HEK293 (cell line): ENCODE measurements around the gene GALNT9.

Experiments used
- CTCF ChIA-PET: fragments of 350-600 bp; formaldehyde crosslinking; extraction: SDS; loops from one replicate; lab custom pipeline; 2021; ENCODE audit warnings: antibody characterized with exemption; lab: Yijun Ruan, JAX
- POLR2A ChIA-PET: fragments of 300-600 bp; formaldehyde crosslinking; extraction: SDS; loops from one replicate; lab custom pipeline; 2020; ENCODE audit warnings: antibody characterized with exemption, inconsistent platforms; lab: Yijun Ruan, JAX
- H3K27ac ChIP-seq: fragments of 200-500 bp; sonication (Bioruptor generic); 2 replicates; pipeline ENCODE4 v1.5.1; 2014; ENCODE audit warnings: low read depth, low read length, control low read depth, inconsistent platforms; ENCODE audit errors: extremely low read depth
- H3K36me3 ChIP-seq, 2 experiments: fragments of 200-500 bp in 1 of 2; sonication (Bioruptor generic) in 1 of 2; 1 replicate in 1 of 2; 2 replicates in 1 of 2; pipeline ENCODE4 v1.5.1; 2014 to 2017; ENCODE audit warnings: inconsistent platforms in 2 of 2, low read length in 2 of 2; ENCODE audit not compliant: control insufficient read depth in 2 of 2, insufficient read depth in 1 of 2
- H3K4me1 ChIP-seq: fragments of 200-500 bp; sonication (Bioruptor generic); 2 replicates; pipeline ENCODE4 v1.5.1; 2014; ENCODE audit warnings: mild to moderate bottlenecking, low read length, inconsistent platforms; ENCODE audit not compliant: control insufficient read depth, insufficient read depth
- H3K4me3 ChIP-seq: 2 replicates; pipeline ENCODE4 v1.5.1; 2011; ENCODE audit warnings: low read depth, mild to moderate bottlenecking, control low read depth, low read length, moderate library complexity
- H3K9me3 ChIP-seq: fragments of 200-500 bp; sonication (Bioruptor generic); 2 replicates; pipeline ENCODE4 v1.5.1; 2014; ENCODE audit warnings: low read depth, low read length, inconsistent platforms; ENCODE audit not compliant: control insufficient read depth, insufficient read depth
- BCL11B ChIP-seq: fragments of 450-650 bp; formaldehyde crosslinking; IDR thresholded peaks from 2 replicates; pipeline ENCODE4 v1.5.1; 2016; ENCODE audit warnings: low read depth, missing biosample characterization, missing genetic modification characterization
- KLF9 ChIP-seq: fragments of 450-650 bp; formaldehyde crosslinking; IDR thresholded peaks from 2 replicates; pipeline ENCODE4 v1.5.1; 2016; ENCODE audit warnings: missing biosample characterization, missing genetic modification characterization, low read depth
- PRDM1 ChIP-seq: fragments of 450-650 bp; formaldehyde crosslinking; IDR thresholded peaks from 2 replicates; pipeline ENCODE4; 2016; ENCODE audit warnings: missing biosample characterization, missing genetic modification characterization
- RBAK ChIP-seq: fragments of 450-650 bp; formaldehyde crosslinking; IDR thresholded peaks from 2 replicates; pipeline ENCODE4 v1.5.1; 2016; ENCODE audit warnings: missing biosample characterization, missing genetic modification characterization
- ZBTB8A ChIP-seq: fragments of 450-650 bp; formaldehyde crosslinking; IDR thresholded peaks from 2 replicates; pipeline ENCODE4 v1.5.1; 2016; ENCODE audit warnings: missing biosample characterization, missing genetic modification characterization
- ZEB2 ChIP-seq: fragments of 450-650 bp; formaldehyde crosslinking; IDR thresholded peaks from 2 replicates; pipeline ENCODE4 v1.5.1; 2016; ENCODE audit warnings: missing biosample characterization, missing genetic modification characterization
- ZNF114 ChIP-seq: fragments of 450-650 bp; formaldehyde crosslinking; IDR thresholded peaks from 2 replicates; pipeline ENCODE4 v1.5.0; 2017; ENCODE audit warnings: missing biosample characterization, missing genetic modification characterization
- ZNF16 ChIP-seq: fragments of 450-650 bp; formaldehyde crosslinking; IDR thresholded peaks from 2 replicates; pipeline ENCODE4 v1.5.1; 2016; ENCODE audit warnings: low read depth, missing biosample characterization, missing genetic modification characterization
- ZNF341 ChIP-seq: fragments of 450-650 bp; formaldehyde crosslinking; IDR thresholded peaks from 2 replicates; pipeline ENCODE4; 2016; ENCODE audit warnings: low read depth, missing biosample characterization, missing genetic modification characterization
- ZNF501 ChIP-seq: fragments of 450-650 bp; formaldehyde crosslinking; IDR thresholded peaks from 2 replicates; pipeline ENCODE4 v1.5.1; 2016; ENCODE audit warnings: missing biosample characterization, missing genetic modification characterization
- ZNF530 ChIP-seq: fragments of 450-650 bp; formaldehyde crosslinking; IDR thresholded peaks from 2 replicates; pipeline ENCODE4 v1.5.1; 2016; ENCODE audit warnings: low read depth, missing biosample characterization, missing genetic modification characterization
- ZNF670 ChIP-seq: fragments of 450-650 bp; formaldehyde crosslinking; IDR thresholded peaks from 2 replicates; pipeline ENCODE4 v1.5.1; 2016; ENCODE audit warnings: missing biosample characterization, missing genetic modification characterization, low read depth
- TF ChIP-seq, protein P1 (sequence below): fragments of 450-650 bp; formaldehyde crosslinking; IDR thresholded peaks from 2 replicates; pipeline ENCODE4 v1.5.1; 2016; ENCODE audit warnings: missing biosample characterization, missing genetic modification characterization
- TF ChIP-seq, protein P2 (sequence below): fragments of 450-650 bp; formaldehyde crosslinking; IDR thresholded peaks from 2 replicates; pipeline ENCODE4 v1.5.1; 2016; ENCODE audit warnings: missing biosample characterization, missing genetic modification characterization
- TF ChIP-seq, protein P3 (sequence below): fragments of 450-650 bp; formaldehyde crosslinking; IDR thresholded peaks from 2 replicates; pipeline ENCODE4; 2016; ENCODE audit warnings: missing biosample characterization, missing genetic modification characterization
- TF ChIP-seq, protein P4 (sequence below): fragments of 450-650 bp; formaldehyde crosslinking; IDR thresholded peaks from 2 replicates; pipeline ENCODE4 v1.5.1; 2016; ENCODE audit warnings: missing biosample characterization, missing genetic modification characterization
- TF ChIP-seq, protein P5 (sequence below): fragments of 450-650 bp; formaldehyde crosslinking; IDR thresholded peaks from 2 replicates; pipeline ENCODE4 v1.5.1; 2016; ENCODE audit warnings: missing biosample characterization, missing genetic modification characterization

The GALNT9 gene

DNA sequence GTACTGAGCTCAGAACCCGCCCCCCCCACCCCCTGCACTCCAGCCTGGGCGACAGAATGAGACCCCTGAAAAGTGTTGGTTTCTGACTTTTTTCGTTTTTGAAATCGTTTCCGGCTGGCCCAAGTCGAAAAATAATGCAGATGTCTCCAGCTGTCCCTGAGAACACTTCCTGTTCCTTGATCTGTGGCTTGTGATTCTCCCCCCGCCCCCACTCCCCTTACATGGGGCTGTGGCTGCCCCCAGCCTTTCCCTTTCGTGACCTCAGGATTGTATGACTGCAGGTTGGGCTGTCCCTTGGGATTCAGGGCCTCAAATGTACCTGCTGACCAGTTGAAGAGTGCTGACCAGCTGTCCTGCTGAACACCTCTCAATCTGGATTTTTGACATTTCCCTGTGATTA is 151.1 kb downstream of the GALNT9 start:
- H3K4me3 ChIP-seq = no peak overlapping the region
- TF ChIP-seq PRDM1 (tag by site-specific recombination) (no peak), ZNF530 (tag by site-specific recombination) (no peak), ZNF114 (tag by site-specific recombination) (no peak), ZNF16 (no peak), RBAK (no peak), ZBTB8A (tag by site-specific recombination) (no peak), KLF9 (tag by site-specific recombination) (no peak), BCL11B (tag by site-specific recombination) (no peak), ZNF670 (tag by site-specific recombination) (no peak), ZNF501 (tag by site-specific recombination) (no peak)
- TF ChIP-seq, protein P1, sequence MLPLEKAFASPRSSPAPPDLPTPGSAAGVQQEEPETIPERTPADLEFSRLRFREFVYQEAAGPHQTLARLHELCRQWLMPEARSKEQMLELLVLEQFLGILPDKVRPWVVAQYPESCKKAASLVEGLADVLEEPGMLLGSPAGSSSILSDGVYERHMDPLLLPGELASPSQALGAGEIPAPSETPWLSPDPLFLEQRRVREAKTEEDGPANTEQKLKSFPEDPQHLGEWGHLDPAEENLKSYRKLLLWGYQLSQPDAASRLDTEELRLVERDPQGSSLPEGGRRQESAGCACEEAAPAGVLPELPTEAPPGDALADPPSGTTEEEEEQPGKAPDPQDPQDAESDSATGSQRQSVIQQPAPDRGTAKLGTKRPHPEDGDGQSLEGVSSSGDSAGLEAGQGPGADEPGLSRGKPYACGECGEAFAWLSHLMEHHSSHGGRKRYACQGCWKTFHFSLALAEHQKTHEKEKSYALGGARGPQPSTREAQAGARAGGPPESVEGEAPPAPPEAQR (tag by site-specific recombination) = no peak
- TF ChIP-seq, protein P2, sequence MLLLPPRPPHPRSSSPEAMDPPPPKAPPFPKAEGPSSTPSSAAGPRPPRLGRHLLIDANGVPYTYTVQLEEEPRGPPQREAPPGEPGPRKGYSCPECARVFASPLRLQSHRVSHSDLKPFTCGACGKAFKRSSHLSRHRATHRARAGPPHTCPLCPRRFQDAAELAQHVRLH = no peak
- TF ChIP-seq, protein P3, sequence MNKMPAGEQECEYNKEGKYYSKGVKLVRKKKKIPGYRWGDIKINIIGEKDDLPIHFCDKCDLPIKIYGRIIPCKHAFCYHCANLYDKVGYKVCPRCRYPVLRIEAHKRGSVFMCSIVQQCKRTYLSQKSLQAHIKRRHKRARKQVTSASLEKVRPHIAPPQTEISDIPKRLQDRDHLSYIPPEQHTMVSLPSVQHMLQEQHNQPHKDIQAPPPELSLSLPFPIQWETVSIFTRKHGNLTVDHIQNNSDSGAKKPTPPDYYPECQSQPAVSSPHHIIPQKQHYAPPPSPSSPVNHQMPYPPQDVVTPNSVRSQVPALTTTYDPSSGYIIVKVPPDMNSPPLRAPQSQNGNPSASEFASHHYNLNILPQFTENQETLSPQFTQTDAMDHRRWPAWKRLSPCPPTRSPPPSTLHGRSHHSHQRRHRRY = no peak
- TF ChIP-seq, protein P4, sequence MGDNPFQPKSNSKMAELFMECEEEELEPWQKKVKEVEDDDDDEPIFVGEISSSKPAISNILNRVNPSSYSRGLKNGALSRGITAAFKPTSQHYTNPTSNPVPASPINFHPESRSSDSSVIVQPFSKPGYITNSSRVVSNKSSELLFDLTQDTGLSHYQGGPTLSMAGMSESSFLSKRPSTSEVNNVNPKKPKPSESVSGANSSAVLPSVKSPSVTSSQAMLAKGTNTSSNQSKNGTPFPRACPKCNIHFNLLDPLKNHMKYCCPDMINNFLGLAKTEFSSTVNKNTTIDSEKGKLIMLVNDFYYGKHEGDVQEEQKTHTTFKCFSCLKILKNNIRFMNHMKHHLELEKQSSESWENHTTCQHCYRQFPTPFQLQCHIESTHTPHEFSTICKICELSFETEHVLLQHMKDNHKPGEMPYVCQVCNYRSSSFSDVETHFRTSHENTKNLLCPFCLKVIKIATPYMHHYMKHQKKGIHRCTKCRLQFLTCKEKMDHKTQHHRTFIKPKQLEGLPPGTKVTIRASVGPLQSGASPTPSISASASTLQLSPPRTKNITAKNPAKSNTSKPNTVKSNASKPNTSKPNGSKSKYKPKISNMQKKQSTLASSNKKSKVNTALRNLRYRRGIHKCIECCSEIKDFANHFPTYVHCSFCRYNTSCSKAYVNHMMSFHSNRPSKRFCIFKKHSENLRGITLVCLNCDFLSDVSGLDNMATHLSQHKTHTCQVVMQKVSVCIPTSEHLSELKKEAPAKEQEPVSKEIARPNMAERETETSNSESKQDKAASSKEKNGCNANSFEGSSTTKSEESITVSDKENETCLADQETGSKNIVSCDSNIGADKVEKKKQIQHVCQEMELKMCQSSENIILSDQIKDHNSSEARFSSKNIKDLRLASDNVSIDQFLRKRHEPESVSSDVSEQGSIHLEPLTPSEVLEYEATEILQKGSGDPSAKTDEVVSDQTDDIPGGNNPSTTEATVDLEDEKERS (tag by site-specific recombination) = no peak
- TF ChIP-seq, protein P5, sequence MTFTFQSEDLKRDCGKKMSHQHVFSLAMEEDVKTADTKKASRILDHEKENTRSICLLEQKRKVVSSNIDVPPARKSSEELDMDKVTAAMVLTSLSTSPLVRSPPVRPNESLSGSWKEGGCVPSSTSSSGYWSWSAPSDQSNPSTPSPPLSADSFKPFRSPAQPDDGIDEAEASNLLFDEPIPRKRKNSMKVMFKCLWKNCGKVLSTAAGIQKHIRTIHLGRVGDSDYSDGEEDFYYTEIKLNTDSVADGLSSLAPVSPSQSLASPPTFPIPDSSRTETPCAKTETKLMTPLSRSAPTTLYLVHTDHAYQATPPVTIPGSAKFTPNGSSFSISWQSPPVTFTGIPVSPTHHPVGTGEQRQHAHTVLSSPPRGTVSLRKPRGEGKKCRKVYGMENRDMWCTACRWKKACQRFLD (tag by site-specific recombination) = no peak
- TF ChIP-seq, all 188 proteins: peak for 0
- H3K36me3 ChIP-seq = no peaks in the 10 kb centered on the region
- H3K27ac ChIP-seq = no peak overlapping the region
- H3K9me3 ChIP-seq = no peaks in the 10 kb centered on the region
- H3K4me1 ChIP-seq = no peaks in the 10 kb centered on the region
- POLR2A ChIA-PET = no interaction called here
- CTCF ChIA-PET = interaction anchor here (0.6 to 0.7 kb wide), 3 partner anchors 41 to 317 kb away, joined by 4 to 6 read pairs (median 4); no protein-coding TSS in a partner anchor

DNA sequence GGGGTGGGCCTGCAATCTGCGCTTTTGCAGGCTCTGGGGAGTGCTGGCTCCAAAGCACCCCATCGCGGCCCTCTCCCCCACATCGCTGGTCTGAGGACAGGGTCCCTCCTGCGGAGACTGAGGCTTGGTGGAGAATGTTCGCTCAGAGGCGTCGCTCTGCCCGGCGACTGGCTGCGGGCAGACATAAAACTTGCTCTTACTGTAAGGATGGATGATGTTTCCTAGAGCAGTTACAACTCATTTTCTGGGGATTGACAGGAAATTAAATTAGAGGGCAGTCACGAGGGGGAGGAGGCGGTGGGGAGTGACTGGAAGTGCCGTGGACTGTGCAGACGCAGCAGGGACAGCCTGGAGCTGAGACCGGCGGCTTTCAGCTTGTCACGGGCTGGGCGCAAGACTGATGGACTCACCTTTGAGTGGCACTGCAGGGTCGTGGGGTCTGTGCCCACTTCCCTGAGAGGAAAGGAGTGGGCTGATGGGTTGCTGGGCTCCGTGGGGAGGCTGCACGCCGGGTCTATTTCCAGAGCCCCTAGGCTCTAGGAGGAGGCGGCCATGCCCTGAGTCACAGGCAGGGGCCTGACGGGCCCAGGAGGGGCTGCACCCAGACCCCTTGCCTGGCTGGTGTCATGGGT is 152.4 kb downstream of the GALNT9 start:
- Histone ChIP-seq H3K9me3 (no peaks in the 10 kb centered on the region), H3K36me3 (no peaks in the 10 kb centered on the region), H3K4me1 (no peaks in the 10 kb centered on the region), H3K4me3 (no peak overlapping the region), H3K27ac (no peak overlapping the region)
- CTCF ChIA-PET = no interaction called here
- POLR2A ChIA-PET = no interaction called here
- TF ChIP-seq ZNF341 (peak; percentile 75), ZEB2 (no peak)
